ENCODE data around the gene RAD54L.
A peak's percentile ranks its signal among the peaks of the same experiment; 100 is the strongest.
"Not testable (repeated sequence)": the region's sequence is repeated elsewhere in the genome, so short reads cannot be mapped to it uniquely, and the experiment has no call there.

Gene RAD54L

GRCh38 chr1:46247436-46248121 is at the start of gene RAD54L:
TSS of gene RAD54L (plus strand) at chr1:46247763. CDS start at chr1:46248406, 643 bp downstream.
- peak; percentile 87 to 97 for DNase-seq (ENCODE audit: extremely low read depth in 1 of 2, low read depth in 1 of 2)

- peak; percentile 48 to 54 for DNase-seq (ENCODE audit: extremely low read depth in 1 of 2, low read depth in 1 of 2)
Measured at GRCh38 chr1:46197964-46198811, 49.4 kb upstream of the RAD54L start, which contains the start of gene POMGNT1. TSS of gene POMGNT1 (minus strand) at chr1:46198434. CDS start at chr1:46197821, 613 bp downstream.

GRCh38 chr1:46199233-46199749 is 48.3 kb upstream of the RAD54L start:
- DNase-seq (ENCODE audit: extremely low read depth in 1 of 2, low read depth in 1 of 2): no peak

- DNase-seq (ENCODE audit: extremely low read depth in 1 of 2, low read depth in 1 of 2): no peak
Measured at GRCh38 chr1:46203738-46204405, 43.7 kb upstream of the RAD54L start.

- no peak for DNase-seq (ENCODE audit: extremely low read depth in 1 of 2, low read depth in 1 of 2)
Measured at GRCh38 chr1:46204406-46204742, 43.2 kb upstream of the RAD54L start.

- DNase-seq (ENCODE audit: extremely low read depth in 1 of 2, low read depth in 1 of 2): no peak
Measured at GRCh38 chr1:46205141-46205540, 42.4 kb upstream of the RAD54L start.

GRCh38 chr1:46205791-46206190 is 41.8 kb upstream of the RAD54L start:
- no peak for DNase-seq (ENCODE audit: extremely low read depth in 1 of 2, low read depth in 1 of 2)

- DNase-seq (ENCODE audit: extremely low read depth in 1 of 2, low read depth in 1 of 2): no peak
Measured at GRCh38 chr1:46206399-46206798, 41.2 kb upstream of the RAD54L start.

- DNase-seq (ENCODE audit: extremely low read depth in 1 of 2, low read depth in 1 of 2): no peak
Measured at GRCh38 chr1:46210561-46210960, 37.0 kb upstream of the RAD54L start.

- no peak for DNase-seq (ENCODE audit: extremely low read depth in 1 of 2, low read depth in 1 of 2)
Measured at GRCh38 chr1:46211051-46211450, 36.5 kb upstream of the RAD54L start.

- DNase-seq (ENCODE audit: extremely low read depth in 1 of 2, low read depth in 1 of 2): no peak
Measured at GRCh38 chr1:46215504-46215903, 32.1 kb upstream of the RAD54L start.

- DNase-seq (ENCODE audit: extremely low read depth in 1 of 2, low read depth in 1 of 2): no peak
Measured at GRCh38 chr1:46218443-46218842, 29.1 kb upstream of the RAD54L start.

- DNase-seq (ENCODE audit: extremely low read depth in 1 of 2, low read depth in 1 of 2): no peak
Measured at GRCh38 chr1:46219551-46220520, 27.7 kb upstream of the RAD54L start.

GRCh38 chr1:46220808-46221207 is 26.8 kb upstream of the RAD54L start:
- DNase-seq (ENCODE audit: extremely low read depth in 1 of 2, low read depth in 1 of 2): no peak

- no peak for DNase-seq (ENCODE audit: extremely low read depth in 1 of 2, low read depth in 1 of 2)
Measured at GRCh38 chr1:46221749-46222148, 25.8 kb upstream of the RAD54L start.

- not testable (repeated sequence) for DNase-seq (ENCODE audit: extremely low read depth in 1 of 2, low read depth in 1 of 2)
Measured at GRCh38 chr1:46223055-46223454, 24.5 kb upstream of the RAD54L start.

- peak; percentile 24 to 47 for DNase-seq (ENCODE audit: extremely low read depth in 1 of 2, low read depth in 1 of 2)
Measured at GRCh38 chr1:46223472-46223943, 24.1 kb upstream of the RAD54L start.

GRCh38 chr1:46224966-46225365 is 22.6 kb upstream of the RAD54L start:
- no peak for DNase-seq (ENCODE audit: extremely low read depth in 1 of 2, low read depth in 1 of 2)

- not testable (repeated sequence) for DNase-seq (ENCODE audit: extremely low read depth in 1 of 2, low read depth in 1 of 2)
Measured at GRCh38 chr1:46231231-46231630, 16.3 kb upstream of the RAD54L start.

GRCh38 chr1:46236882-46237281 is 10.7 kb upstream of the RAD54L start:
- DNase-seq (ENCODE audit: extremely low read depth in 1 of 2, low read depth in 1 of 2): no peak
